Ishikawa (cell line): ENCODE results near the gene PIAS4.

Experiments
- CEBPB ChIP-seq: IDR thresholded peaks from 2 replicates; pipeline ENCODE4 v1.6.1; 2012
- EP300 ChIP-seq: IDR thresholded peaks from 2 replicates; pipeline ENCODE4 v1.6.1; 2012; ENCODE audit warnings: borderline replicate concordance
- FOXM1 ChIP-seq: IDR thresholded peaks from 2 replicates; pipeline ENCODE4 v1.6.1; 2012; ENCODE audit warnings: low read depth, borderline replicate concordance
- MAX ChIP-seq: IDR thresholded peaks from 2 replicates; pipeline ENCODE4 v1.6.1; 2012
- RAD21 ChIP-seq: IDR thresholded peaks from 2 replicates; pipeline ENCODE4 v1.6.1; 2012; ENCODE audit warnings: low read depth
- REST ChIP-seq: IDR thresholded peaks from 2 replicates; pipeline ENCODE4 v1.6.1; 2012; ENCODE audit warnings: low read depth, mild to moderate bottlenecking
- TAF1 ChIP-seq: IDR thresholded peaks from 2 replicates; pipeline ENCODE4 v1.6.1; 2012; ENCODE audit warnings: low read depth, mild to moderate bottlenecking
- TCF12 ChIP-seq: IDR thresholded peaks from 2 replicates; pipeline ENCODE4 v1.6.1; 2012; ENCODE audit warnings: low read depth
- TEAD4 ChIP-seq: IDR thresholded peaks from 2 replicates; pipeline ENCODE4 v1.6.1; 2012
- USF1 ChIP-seq: IDR thresholded peaks from 2 replicates; pipeline ENCODE4 v1.6.1; 2012
- YY1 ChIP-seq: IDR thresholded peaks from 2 replicates; pipeline ENCODE4 v1.6.1; 2012; ENCODE audit warnings: low read depth

GRCh38 chr19:4014541-4015491 is 7.3 kb downstream of the PIAS4 start:
- TF ChIP-seq CEBPB: no peak
- no peak for TF ChIP-seq FOXM1
- no peak for TF ChIP-seq RAD21
- TF ChIP-seq TAF1: no peak
- TF ChIP-seq TCF12: no peak
- TF ChIP-seq EP300: no peak
- TF ChIP-seq MAX: no peak
- TF ChIP-seq TEAD4: no peak
- no peak for TF ChIP-seq USF1
- no peak for TF ChIP-seq REST
- TF ChIP-seq YY1: no peak
